ENCODE results near the gene ZNF699.
"Not testable (repeated sequence)": the region's sequence is repeated elsewhere in the genome, so short reads cannot be mapped to it uniquely, and the experiment has no call there.

The ZNF699 gene

GRCh38 chr19:9309139-9309973 lies at the start of gene ZNF699:
Gene ZNF699 (minus strand): TSS chr19:9309838. CDS start chr19:9305119, 4,719 bp downstream.
- DNase-seq (ENCODE audit: low read depth) = peak; percentile 94

GRCh38 chr19:9354651-9355050 lies 45.0 kb upstream of the ZNF699 start:
- DNase-seq (ENCODE audit: low read depth) = no peak

DNA sequence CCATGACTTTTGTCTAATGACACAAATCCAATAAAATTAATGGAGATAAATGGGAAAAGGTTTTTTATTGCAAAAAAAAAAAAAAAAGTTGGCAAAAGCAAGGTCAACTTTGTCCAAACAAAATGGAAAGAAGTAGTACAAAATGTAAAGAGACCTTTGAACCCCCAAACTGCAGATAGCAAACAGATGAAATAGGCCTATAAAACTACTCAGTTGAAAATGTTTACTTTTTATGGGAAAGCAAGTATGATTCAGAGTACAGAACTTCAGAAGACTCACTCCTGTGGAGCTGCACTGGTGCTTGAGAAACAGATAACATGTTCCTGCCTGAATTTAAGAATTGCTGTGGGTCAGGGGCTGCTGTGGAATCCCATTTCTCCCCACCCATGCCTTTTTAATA lies 43.4 kb upstream of the ZNF699 start:
- DNase-seq (ENCODE audit: low read depth) = no peak

DNA sequence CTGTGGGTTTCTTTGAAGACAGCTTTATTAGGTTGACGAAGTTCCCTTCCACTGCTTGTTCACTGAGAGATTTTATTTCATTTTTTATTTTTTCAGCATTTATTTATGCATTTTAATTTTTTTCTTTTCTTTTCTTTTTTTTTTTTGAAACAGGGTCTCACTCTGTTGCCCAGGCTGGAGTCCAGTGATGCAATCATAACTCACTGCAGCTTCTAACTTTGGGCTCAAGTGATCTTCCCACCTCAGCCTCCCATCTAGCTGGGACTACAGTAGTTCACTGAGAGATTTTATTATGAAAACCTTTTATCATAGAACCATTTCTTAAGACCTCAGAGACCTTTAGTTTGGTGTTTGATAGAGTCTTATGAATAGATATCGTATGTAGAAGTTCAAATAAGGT lies 42.9 kb upstream of the ZNF699 start:
- DNase-seq (ENCODE audit: low read depth) = no peak

DNA sequence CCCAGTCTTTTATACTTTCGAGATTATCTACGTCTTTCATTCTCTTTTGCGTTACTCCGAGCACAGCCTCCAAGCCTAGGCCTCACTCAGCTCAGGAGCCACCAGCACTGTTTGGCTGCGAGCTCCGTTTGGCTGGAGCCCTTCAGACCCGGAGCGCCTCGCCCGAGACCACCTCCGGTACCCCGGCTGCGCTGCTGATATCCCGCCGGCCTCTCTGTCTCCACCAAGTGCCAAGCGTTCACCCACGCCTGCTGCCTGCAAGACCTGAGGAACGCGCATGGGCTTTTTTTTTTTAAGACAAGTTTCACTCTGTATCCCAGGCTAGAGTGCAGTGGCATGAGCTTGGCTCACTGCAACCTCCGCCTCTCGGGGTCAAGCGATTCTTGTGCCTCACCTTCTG lies 39.0 kb upstream of the ZNF699 start:
- DNase-seq (ENCODE audit: low read depth) = no peak

GRCh38 chr19:9348253-9348652 lies 38.6 kb upstream of the ZNF699 start:
- no peak for DNase-seq (ENCODE audit: low read depth)

GRCh38 chr19:9345005-9345404 lies 35.4 kb upstream of the ZNF699 start:
- DNase-seq (ENCODE audit: low read depth) = no peak

DNA sequence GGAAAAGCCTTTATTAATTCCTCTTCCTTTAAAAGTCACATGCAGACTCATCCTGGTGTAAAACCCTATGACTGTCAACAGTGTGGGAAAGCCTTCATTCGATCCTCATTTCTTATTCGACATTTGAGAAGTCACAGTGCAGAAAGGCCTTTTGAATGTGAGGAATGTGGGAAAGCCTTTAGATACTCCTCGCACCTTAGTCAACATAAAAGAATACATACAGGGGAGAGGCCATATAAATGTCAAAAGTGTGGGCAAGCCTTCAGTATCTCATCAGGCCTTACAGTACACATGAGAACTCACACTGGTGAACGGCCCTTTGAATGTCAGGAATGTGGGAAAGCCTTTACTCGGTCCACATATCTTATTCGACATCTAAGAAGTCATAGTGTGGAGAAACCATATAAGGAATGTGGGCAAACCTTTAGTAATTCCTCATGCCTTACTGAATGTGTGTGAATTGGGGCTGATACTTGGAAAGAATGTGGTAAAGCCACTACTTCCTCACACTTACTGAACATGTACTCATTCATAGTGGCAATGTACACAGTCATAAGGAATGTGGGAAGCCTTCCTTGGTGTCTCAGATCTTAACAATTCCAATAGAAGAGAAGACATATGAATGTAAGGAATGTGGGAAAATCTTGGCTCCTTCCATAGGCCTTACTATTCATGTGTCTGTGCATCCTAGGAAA lies 33.1 kb upstream of the ZNF699 start:
- DNase-seq (ENCODE audit: low read depth) = no peak

GRCh38 chr19:9329999-9330398 lies 20.4 kb upstream of the ZNF699 start:
- no peak for DNase-seq (ENCODE audit: low read depth)

DNA sequence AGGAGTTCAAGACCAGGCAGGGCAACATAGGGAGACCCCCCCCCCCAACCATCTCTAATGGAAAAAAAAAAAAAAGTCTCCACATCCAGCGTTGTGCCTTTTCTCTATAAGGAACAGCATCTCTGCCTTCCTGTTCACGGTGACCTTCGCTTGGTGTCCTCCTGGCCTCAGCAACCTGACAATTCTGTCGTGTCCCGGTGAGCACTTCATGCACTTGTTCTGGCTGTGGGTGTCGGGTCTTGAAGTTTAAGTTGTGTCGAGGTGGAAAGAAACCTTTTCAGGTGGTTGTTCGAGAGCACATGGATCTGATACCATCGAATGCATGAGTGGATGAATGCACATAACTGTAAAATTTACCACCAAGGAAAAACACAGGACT lies 14.9 kb upstream of the ZNF699 start:
- no peak for DNase-seq (ENCODE audit: low read depth)

GRCh38 chr19:9323919-9324583 lies 14.4 kb upstream of the ZNF699 start, which contains the start of gene ZNF559:
Gene ZNF559 (plus strand): TSS chr19:9324179. CDS start chr19:9338550, 14,371 bp downstream.
- peak; percentile 60 for DNase-seq (ENCODE audit: low read depth)

- no peak for DNase-seq (ENCODE audit: low read depth)
Observed at GRCh38 chr19:9323557-9323918, 13.9 kb upstream of the ZNF699 start.

DNA sequence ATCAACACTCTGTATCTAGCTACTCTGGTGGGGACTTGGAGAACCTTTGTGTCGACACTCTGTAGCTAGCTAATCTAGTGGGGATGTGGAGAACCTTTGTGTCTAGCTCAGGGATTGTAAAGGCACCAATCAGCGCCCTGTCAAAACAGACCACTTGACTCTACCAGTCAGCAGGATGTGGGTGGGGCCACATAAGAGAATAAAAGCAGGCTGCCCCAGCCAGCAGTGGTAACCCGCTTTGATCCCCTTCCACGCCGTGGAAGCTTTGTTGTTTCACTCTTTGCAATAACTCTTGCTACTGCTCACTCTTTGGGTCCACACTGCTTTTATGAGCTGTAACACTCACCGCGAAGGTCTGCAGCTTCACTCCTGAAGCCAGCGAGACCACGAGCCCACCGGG lies 12.6 kb upstream of the ZNF699 start:
- DNase-seq (ENCODE audit: low read depth) = not testable (repeated sequence)

DNA sequence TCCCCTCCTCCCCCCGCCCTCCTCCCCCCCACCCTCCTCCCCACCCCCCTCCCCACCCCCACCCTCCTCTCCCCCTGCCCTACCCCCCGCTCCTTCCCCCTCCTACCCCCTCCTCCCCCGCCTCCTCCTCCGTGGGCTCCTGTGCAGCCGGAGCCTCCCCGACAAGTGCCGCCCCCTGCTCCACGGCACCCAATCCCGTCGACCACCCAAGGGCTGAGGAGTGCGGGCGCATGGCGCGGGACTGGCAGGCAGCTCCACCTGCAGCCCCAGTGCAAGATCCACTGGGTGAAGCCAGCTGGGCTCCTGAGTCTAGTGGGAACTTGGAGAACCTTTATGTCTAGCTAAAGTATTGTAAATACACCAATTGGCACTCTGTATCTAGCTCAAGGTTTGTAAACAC lies 12.1 kb upstream of the ZNF699 start:
- not testable (repeated sequence) for DNase-seq (ENCODE audit: low read depth)

DNA sequence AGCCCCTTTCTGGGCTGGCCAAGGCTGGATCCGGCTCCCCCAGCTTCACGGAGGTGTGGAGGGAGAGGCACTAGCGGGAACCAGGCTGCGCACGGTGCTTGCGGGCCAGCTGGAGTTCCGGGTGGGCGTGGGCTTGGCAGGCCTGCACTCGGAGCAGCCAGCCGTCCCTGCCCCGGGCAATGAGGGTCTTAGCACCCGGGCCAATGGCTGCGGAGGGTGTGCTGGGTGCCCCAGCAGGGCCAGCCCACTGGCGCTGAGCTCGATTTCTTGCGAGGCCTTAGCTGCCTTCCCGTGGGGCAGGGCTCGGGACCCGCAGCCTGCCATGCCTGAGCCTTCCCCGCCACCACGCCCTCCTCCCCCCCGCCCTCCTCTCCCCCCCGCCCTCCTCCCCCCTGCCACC lies 11.7 kb upstream of the ZNF699 start:
- no peak for DNase-seq (ENCODE audit: low read depth)

- DNase-seq (ENCODE audit: low read depth) = no peak
Observed at GRCh38 chr19:9313756-9314155, 4.1 kb upstream of the ZNF699 start.

DNA sequence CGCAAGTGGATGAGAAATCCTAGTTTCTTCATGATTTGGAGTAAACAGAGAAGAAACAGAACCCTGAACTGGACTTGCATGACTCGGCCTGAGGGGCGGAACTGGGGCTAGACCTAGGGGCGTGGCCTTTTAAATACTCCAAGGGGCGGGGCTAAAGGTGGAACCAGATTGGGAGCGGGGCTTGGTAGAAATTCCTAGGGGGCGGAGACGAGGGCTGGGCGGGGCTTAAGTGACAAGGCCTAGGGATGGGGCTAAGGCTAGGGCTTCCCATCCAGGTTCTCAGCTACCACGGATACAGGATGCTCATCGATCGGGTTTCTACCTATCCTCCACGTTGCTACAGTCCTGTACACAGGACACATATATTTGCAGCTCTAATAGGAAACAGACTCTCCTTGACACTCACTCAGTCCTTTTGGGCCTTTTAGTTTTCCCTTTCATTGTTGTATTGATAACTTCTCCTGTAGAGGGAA lies 372 bp upstream of the ZNF699 start:
- no peak for DNase-seq (ENCODE audit: low read depth)

GRCh38 chr19:9308091-9308770 lies 1.4 kb downstream of the ZNF699 start:
- no peak for DNase-seq (ENCODE audit: low read depth)

DNA sequence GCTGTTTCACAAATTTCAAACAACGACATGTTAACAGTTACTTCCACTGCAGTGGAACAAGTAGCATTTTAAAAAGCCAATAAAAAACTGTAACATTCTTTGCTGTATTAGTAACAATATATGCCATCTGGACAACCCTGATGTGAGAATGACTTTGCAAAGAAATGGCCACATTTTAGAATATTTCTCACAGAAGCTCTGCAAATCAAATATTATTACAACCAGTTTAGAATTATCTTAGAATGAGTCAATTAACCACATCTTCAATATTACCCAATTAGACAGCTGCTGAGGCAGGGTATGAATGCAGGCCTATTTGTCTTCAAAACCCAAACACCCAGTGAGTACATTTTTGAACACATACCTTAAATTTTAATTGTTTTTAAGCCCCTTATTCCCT lies 3.2 kb downstream of the ZNF699 start:
- peak; percentile 56 for DNase-seq (ENCODE audit: low read depth)

DNA sequence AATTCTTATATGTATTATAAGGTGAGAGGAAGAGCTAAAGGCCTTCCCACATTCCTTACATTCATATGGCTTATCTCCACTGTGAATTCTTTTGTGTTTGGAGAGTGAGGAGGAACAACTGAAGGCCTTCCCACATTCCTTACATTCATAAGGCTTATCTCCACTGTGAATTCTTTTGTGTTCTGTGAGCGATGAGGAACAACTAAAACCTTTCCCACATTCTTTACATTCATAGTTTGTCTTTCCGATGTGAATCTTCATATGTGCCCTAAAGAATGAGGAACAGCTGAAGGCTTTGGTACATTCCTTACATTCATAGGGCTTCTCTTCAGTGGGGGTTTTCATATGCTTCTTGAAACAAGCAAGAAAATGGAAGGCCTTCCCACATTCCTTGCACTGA lies 13.3 kb downstream of the ZNF699 start:
- no peak for DNase-seq (ENCODE audit: low read depth)

DNA sequence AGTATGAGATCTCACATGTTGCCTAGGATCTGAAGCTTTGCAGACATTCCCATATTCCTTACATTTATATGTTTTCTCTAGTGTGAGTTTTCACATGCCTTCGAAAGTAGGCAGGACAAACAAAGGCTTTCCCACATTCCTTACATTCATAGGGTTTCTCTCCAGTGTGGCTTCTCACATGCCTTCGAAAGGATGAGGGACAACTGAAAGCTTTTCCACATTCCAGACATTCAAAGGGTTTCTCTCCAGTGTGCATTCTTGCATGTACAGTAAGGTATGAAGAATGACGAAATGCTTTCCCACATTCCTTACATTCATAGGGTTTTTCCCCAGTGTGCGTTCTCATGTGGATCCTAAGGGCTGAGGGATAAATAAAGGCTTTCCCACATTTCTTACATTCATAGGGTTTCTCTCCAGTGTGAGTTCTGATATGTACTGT lies 14.2 kb downstream of the ZNF699 start:
- DNase-seq (ENCODE audit: low read depth) = no peak

- DNase-seq (ENCODE audit: low read depth) = no peak
Observed at GRCh38 chr19:9289231-9289884, 20.3 kb downstream of the ZNF699 start.

Measured in HS-27A (cell line).